GM23248 (cell line): ENCODE measurements around the gene ARID5B. TPM values are rescaled to one million over a fixed set of nuclear protein-coding genes. Genes with fewer than 3 reads are reported as not detected.

Source experiments
- DNase-seq: peaks from one replicate; pipeline ENCODE4 v3.0.0-alpha.2; 2015
- H2AFZ ChIP-seq: fragments of 200-600 bp; sonication (generic); 2 replicates; pipeline ENCODE4 v1.6.1; 2016; ENCODE audit warnings: antibody characterized with exemption
- H3F3A ChIP-seq: fragments of 200-600 bp; sonication (generic); 2 replicates; pipeline ENCODE4 v1.6.1; 2016; ENCODE audit warnings: mild to moderate bottlenecking, antibody characterized with exemption, mixed run types; ENCODE audit not compliant: insufficient read depth
- H3K27ac ChIP-seq: fragments of 200-600 bp; sonication (generic); 2 replicates; pipeline ENCODE4 v1.5.1; 2016; ENCODE audit warnings: mild to moderate bottlenecking
- H3K27me3 ChIP-seq: fragments of 200-600 bp; sonication (generic); replicated peaks from 2 replicates; pipeline ENCODE4 v1.6.1; 2016; ENCODE audit warnings: mild to moderate bottlenecking; ENCODE audit not compliant: insufficient read depth
- H3K36me3 ChIP-seq: fragments of 200-600 bp; sonication (generic); 2 replicates; pipeline ENCODE4 v1.6.1; 2016; ENCODE audit warnings: low read depth, mild to moderate bottlenecking
- H3K4me1 ChIP-seq: fragments of 200-600 bp; sonication (generic); 2 replicates; pipeline ENCODE4 v1.6.1; 2016; ENCODE audit warnings: mild to moderate bottlenecking; ENCODE audit not compliant: insufficient read depth
- H3K4me2 ChIP-seq: fragments of 200-600 bp; sonication (generic); one replicate; pipeline ENCODE4 v1.6.1; 2016; ENCODE audit warnings: mild to moderate bottlenecking; ENCODE audit not compliant: unreplicated experiment
- H3K4me3 ChIP-seq: fragments of 200-600 bp; sonication (generic); 2 replicates; pipeline ENCODE4 v1.5.1; 2016; ENCODE audit warnings: mild to moderate bottlenecking
- H3K79me2 ChIP-seq: fragments of 200-600 bp; sonication (generic); 2 replicates; pipeline ENCODE4 v1.6.1; 2016; ENCODE audit warnings: mild to moderate bottlenecking; ENCODE audit not compliant: insufficient read depth
- H3K9ac ChIP-seq: fragments of 200-600 bp; sonication (generic); 2 replicates; pipeline ENCODE4 v1.6.1; 2016; ENCODE audit warnings: mild to moderate bottlenecking
- H3K9me2 ChIP-seq: fragments of 200-600 bp; sonication (generic); 2 replicates; pipeline ENCODE4 v1.6.1; 2016; ENCODE audit warnings: mixed run types, mild to moderate bottlenecking, moderate library complexity; ENCODE audit not compliant: insufficient read depth
- H3K9me3 ChIP-seq: fragments of 200-600 bp; sonication (generic); one replicate; pipeline ENCODE4 v1.6.1; 2017; ENCODE audit warnings: low read depth
- H4K20me1 ChIP-seq: fragments of 200-600 bp; sonication (generic); 2 replicates; pipeline ENCODE4 v1.6.0; 2016; ENCODE audit not compliant: insufficient read depth
- EZH2 ChIP-seq: fragments of 200-600 bp; sonication (generic); IDR thresholded peaks from 2 replicates; pipeline ENCODE4 v1.6.1; 2018; ENCODE audit warnings: antibody characterized with exemption, mild to moderate bottlenecking; ENCODE audit not compliant: insufficient read depth, poor library complexity, severe bottlenecking
- EZH2phosphoT487 ChIP-seq: fragments of 200-600 bp; sonication (generic); IDR thresholded peaks from 2 replicates; pipeline ENCODE4 v1.6.1; 2018; ENCODE audit warnings: antibody characterized with exemption, moderate library complexity, mild to moderate bottlenecking, low read depth; ENCODE audit not compliant: insufficient read depth
- WGBS, 2 experiments: methylation state at CpG; one replicate each; pipeline ENCODE4 v1.1.6; 2015 to 2017; ENCODE audit warnings: low lambda C conversion rate in 2 of 2, low coverage in 1 of 2; ENCODE audit errors: missing lambda C conversion rate in 2 of 2; 5-methylcytosine and 5-hydroxymethylcytosine counted together
- in situ Hi-C: fragments of 300-500 bp; cut with MboI; formaldehyde crosslinking; loops from 2 replicates; pipeline ENCODE4 v1.15.0; 2020
- polyA plus RNA-seq: library from polyadenylated mRNA; unstranded; fragments of >200 nt; fragmentation: Nextera tagmentation; extraction: Ambion mirVana; gene quantifications from 2 replicates; pipeline ENCODE4 v1.2.1, GENCODE V29; 2016
- total RNA-seq: library from RNA; depleted of rRNA; stranded (reverse); fragments of >200 nt; shearing (Covaris generic); gene quantifications from 2 replicates; pipeline ENCODE4 v1.2.3, GENCODE V29; 2014

The ARID5B gene
- total and polyA plus RNA-seq, 2 experiments from 2014 or later: 56.7 to 78.8 TPM

DNA sequence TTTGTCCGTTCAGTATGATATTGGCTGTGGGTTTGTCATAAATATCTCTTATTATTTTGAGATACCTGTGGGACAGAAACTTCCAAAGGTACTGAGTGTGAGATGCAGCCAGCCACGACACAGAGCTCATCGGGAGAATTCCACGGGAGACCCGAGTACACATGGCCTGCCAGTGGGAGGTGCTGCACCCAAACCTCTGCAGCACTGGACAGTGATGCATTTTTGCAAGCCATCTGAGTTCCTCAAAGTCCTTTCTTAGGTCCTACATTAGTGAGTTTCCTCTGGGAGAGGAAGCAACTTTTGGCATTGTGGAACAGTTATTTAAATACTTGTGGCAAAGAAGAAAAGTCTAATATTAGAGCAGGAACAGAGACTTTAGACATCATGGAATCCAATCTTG lies 77.5 kb downstream of the ARID5B start:
- Histone ChIP-seq H3K4me2 (no peak overlapping the region), H3K9me2 (no peaks in the 10 kb centered on the region), H3K4me1 (peaks cover 25% of the 10 kb centered on the region), H3K79me2 (peaks cover 51% of the 10 kb centered on the region), H4K20me1 (no peaks in the 10 kb centered on the region), H3K9ac (no peak overlapping the region), H3K27me3 (no peaks in the 10 kb centered on the region), H3K36me3 (no peaks in the 10 kb centered on the region), H3K27ac (no peak overlapping the region), H3K4me3 (no peak overlapping the region), H2AFZ (no peak overlapping the region), H3K9me3 (no peaks in the 10 kb centered on the region), H3F3A (peaks cover 20% of the 10 kb centered on the region)
- TF ChIP-seq EZH2 (no peak), EZH2phosphoT487 (no peak)
- WGBS, 2 experiments: 95 to 98% methylated on average over 5 of the region's 5 CpGs
- in situ Hi-C loops: no loop called here
- DNase-seq: no peak

DNA sequence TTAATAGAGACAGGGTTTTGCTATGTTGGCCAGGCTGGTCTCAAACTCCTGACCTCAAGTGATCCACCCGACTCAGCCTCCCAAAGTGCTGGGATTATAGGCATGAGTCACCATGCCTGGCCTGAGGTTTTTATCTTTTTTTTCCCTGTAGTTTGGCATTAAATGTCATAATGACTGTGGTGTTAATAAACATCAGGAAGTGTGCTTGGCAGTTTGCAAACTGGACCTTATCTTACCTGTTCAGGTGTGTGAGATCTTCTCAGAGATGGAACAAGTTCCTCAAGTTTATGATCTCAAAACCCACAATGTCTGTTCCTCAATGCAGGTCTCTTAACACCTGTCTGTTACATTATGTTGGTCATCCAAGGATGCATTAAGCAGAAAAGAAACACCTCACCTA lies 80.0 kb downstream of the ARID5B start:
- 28 to 33% methylated on average over 1 of the region's 1 CpG for WGBS, 2 experiments
- no peaks in the 10 kb centered on the region for H3K9me3 ChIP-seq
- H3K9ac ChIP-seq: no peak overlapping the region
- H2AFZ ChIP-seq: no peak overlapping the region
- no peaks in the 10 kb centered on the region for H4K20me1 ChIP-seq
- H3K27me3 ChIP-seq: no peaks in the 10 kb centered on the region
- no peaks in the 10 kb centered on the region for H3K9me2 ChIP-seq
- 0 out of 2 replicates have a peak, but pooled peaks cover 4% of the 10 kb centered on the region for H3K4me1 ChIP-seq
- DNase-seq: peak; percentile 7
- peaks cover 49% of the 10 kb centered on the region for H3K79me2 ChIP-seq
- no peaks in the 10 kb centered on the region for H3K36me3 ChIP-seq
- TF ChIP-seq EZH2 (no peak), EZH2phosphoT487 (no peak)
- no peaks in the 10 kb centered on the region for H3F3A ChIP-seq
- no peak overlapping the region for H3K27ac ChIP-seq
- in situ Hi-C loops: no loop called here
- H3K4me2 ChIP-seq: no peak overlapping the region
- H3K4me3 ChIP-seq: no peak overlapping the region

DNA sequence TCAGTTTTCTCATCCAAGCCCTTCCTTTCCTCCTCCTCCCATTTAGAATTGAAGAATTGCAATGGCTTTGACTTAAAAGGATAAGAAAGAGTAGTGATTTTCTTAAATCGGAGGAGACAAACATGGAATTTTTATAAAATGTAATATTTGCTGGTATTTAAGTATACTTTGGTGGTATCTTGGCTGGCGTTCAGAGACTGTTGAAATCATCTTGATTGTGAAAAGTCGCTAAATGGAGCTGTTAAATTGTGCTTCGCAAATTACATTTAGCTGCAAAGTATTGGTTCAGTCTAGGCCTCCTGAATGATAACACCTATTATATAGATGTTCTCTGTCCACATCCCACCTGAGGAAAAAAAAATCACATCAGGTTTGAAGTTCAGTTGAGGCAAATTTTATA lies 81.8 kb downstream of the ARID5B start:
- Histone ChIP-seq H3K27ac (no peak overlapping the region), H3K9me2 (no peaks in the 10 kb centered on the region), H3F3A (peaks cover 7% of the 10 kb centered on the region), H4K20me1 (no peaks in the 10 kb centered on the region), H3K36me3 (no peaks in the 10 kb centered on the region), H3K4me3 (no peak overlapping the region), H3K9ac (no peak overlapping the region), H3K4me1 (peaks cover 12% of the 10 kb centered on the region), H2AFZ (no peak overlapping the region), H3K79me2 (peaks cover 41% of the 10 kb centered on the region), H3K27me3 (no peaks in the 10 kb centered on the region), H3K4me2 (no peak overlapping the region), H3K9me3 (no peaks in the 10 kb centered on the region)
- TF ChIP-seq EZH2phosphoT487: no peak
- TF ChIP-seq EZH2: no peak
- no peak for DNase-seq
- in situ Hi-C loops: no loop called here
- 95 to 96% methylated on average over 4 of the region's 4 CpGs for WGBS, 2 experiments

DNA sequence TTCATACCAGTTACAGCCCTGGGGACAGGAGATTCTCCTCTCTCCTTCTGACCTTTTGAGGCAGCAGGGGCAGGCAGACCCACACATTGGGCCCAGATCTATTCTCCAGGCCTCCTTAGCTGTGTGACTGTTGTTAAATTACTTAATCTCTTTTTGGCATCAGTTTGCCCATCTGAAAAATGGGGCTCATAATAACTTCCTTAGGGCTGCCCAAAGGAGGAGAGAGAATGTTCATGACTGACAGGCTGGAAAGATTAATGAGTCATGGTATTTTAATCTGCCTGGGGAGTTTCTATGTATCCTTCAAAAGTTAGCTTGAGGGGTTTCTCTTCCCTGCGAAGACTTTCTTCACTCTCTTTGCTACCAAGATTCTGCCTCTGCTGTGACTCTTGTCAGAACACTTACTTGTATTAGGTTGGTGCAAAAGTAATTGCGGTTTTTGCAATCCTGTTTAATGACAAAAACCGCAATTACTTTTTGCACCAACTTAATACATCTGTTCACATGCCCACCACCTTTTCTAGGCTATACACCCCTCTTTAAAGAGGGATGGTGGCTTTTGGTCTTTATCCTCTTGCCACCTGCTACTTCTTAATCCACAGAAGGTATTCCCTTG lies 83.4 kb downstream of the ARID5B start:
- Histone ChIP-seq H3K4me3 (no peak overlapping the region), H3K79me2 (peaks cover 30% of the 10 kb centered on the region)

DNA sequence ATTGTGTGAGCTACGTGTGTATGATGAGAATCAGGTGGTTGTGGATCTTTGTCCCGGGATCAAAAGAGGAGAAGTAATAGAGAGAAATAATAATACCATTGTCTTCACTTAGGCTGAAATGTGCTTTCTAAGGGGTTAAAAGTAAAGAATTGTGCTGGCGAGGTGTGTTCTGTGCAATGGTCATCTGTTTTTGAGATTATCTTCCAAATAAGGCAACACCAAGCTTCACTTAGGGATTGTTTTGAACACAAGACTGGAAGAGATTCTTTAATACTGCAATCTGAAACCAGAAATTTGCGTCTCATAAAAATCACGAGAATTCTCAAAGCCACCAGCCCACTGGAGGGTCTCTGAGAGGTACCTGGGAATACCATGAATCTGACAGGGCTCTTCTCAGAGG lies 84.2 kb downstream of the ARID5B start:
- no peak for DNase-seq
- Histone ChIP-seq H2AFZ (no peak overlapping the region), H3K9me3 (no peaks in the 10 kb centered on the region), H3K4me2 (no peak overlapping the region), H3K4me1 (peaks cover 18% of the 10 kb centered on the region), H4K20me1 (no peaks in the 10 kb centered on the region), H3K27me3 (no peaks in the 10 kb centered on the region), H3F3A (peaks cover 9% of the 10 kb centered on the region), H3K36me3 (no peaks in the 10 kb centered on the region), H3K79me2 (peaks cover 28% of the 10 kb centered on the region), H3K9me2 (no peaks in the 10 kb centered on the region), H3K27ac (no peak overlapping the region), H3K4me3 (no peak overlapping the region), H3K9ac (no peak overlapping the region)
- 97 to 98% methylated on average over 5 of the region's 5 CpGs for WGBS, 2 experiments
- in situ Hi-C loops: no loop called here
- TF ChIP-seq EZH2phosphoT487 (no peak), EZH2 (no peak)

More for the DNA sequence above, 83.4 kb downstream of the ARID5B start:
- peaks cover 7% of the 10 kb centered on the region for H3F3A ChIP-seq
- no peaks in the 10 kb centered on the region for H3K9me3 ChIP-seq
- no peak overlapping the region for H3K27ac ChIP-seq
- peaks cover 13% of the 10 kb centered on the region for H3K4me1 ChIP-seq
- no peaks in the 10 kb centered on the region for H3K9me2 ChIP-seq
- H3K9ac ChIP-seq: no peak overlapping the region
- WGBS, 2 experiments: 99 to 100% methylated on average over 3 of the region's 3 CpGs
- no peak overlapping the region for H3K4me2 ChIP-seq
- no peaks in the 10 kb centered on the region for H3K27me3 ChIP-seq
- H3K36me3 ChIP-seq: no peaks in the 10 kb centered on the region
- DNase-seq: no peak
- in situ Hi-C loops: no loop called here
- H4K20me1 ChIP-seq: no peaks in the 10 kb centered on the region
- TF ChIP-seq EZH2 (no peak), EZH2phosphoT487 (no peak)
- H2AFZ ChIP-seq: no peak overlapping the region
